Measurements from ENCODE around the gene ZFP64. TPM values are rescaled to one million over a fixed set of nuclear protein-coding genes. Genes with fewer than 3 reads are reported as not detected.

Gene ZFP64
- polyA plus RNA-seq, 1 experiment, result 29.0 TPM

DNA sequence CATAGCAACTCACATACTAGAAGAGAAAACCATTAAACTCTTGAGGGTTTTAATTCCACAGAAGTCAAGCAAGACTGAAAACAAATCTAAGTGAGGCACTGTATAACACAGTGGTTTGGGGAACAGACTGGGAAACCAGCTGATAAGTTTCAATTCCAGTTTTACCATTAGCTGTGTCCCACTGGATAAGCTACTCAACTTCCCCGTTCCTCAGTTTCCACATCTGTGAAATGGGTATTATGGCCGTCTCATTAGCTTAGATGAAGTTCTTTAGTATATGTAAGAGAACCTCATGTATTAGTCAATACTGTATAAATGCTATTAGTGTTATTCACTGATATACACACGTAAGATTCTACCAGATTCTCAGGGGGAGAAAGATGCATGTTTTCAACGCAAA lies 89.0 kb downstream of the ZFP64 start:
- POLR2A ChIA-PET, result no interaction called here
- Histone ChIP-seq H3K27me3 (ENCODE audit: control insufficient read depth, insufficient read depth, low read length) (no peaks in the 10 kb centered on the region), H3K36me3 (ENCODE audit: control insufficient read depth, insufficient read depth, low read length) (peaks cover 3% of the 10 kb centered on the region; the same call in 1 of the 2 replicates), H3K4me3 (ENCODE audit: low read depth, low read length) (no peak overlapping the region)
- TF ChIP-seq, protein P1, sequence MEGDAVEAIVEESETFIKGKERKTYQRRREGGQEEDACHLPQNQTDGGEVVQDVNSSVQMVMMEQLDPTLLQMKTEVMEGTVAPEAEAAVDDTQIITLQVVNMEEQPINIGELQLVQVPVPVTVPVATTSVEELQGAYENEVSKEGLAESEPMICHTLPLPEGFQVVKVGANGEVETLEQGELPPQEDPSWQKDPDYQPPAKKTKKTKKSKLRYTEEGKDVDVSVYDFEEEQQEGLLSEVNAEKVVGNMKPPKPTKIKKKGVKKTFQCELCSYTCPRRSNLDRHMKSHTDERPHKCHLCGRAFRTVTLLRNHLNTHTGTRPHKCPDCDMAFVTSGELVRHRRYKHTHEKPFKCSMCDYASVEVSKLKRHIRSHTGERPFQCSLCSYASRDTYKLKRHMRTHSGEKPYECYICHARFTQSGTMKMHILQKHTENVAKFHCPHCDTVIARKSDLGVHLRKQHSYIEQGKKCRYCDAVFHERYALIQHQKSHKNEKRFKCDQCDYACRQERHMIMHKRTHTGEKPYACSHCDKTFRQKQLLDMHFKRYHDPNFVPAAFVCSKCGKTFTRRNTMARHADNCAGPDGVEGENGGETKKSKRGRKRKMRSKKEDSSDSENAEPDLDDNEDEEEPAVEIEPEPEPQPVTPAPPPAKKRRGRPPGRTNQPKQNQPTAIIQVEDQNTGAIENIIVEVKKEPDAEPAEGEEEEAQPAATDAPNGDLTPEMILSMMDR (IDR thresholded peaks at IDR 0.05; ENCODE audit: insufficient read depth, low read depth, low read length), result no peak
- CTCF ChIA-PET, result interaction anchor here (0.5 to 1.2 kb wide), 4 partner anchors 19 to 1943 kb away, joined by 3 to 4 read pairs (median 3); no protein-coding TSS in a partner anchor
- no peak for DNase-seq (ENCODE audit: low read depth)

GRCh38 chr20:52102126-52102525 lies 89.5 kb downstream of the ZFP64 start:
- ChIA-PET POLR2A (no interaction called here), CTCF (interaction anchor here (0.6 to 1.1 kb wide), 3 partner anchors 19 to 302 kb away, joined by 3 read pairs; no protein-coding TSS in a partner anchor)
- DNase-seq (ENCODE audit: low read depth), result no peak
- TF ChIP-seq, protein P1 (IDR thresholded peaks at IDR 0.05; ENCODE audit: insufficient read depth, low read depth, low read length), result no peak
- Histone ChIP-seq H3K4me3 (ENCODE audit: low read depth, low read length) (no peak overlapping the region), H3K36me3 (ENCODE audit: control insufficient read depth, insufficient read depth, low read length) (peaks cover 3% of the 10 kb centered on the region; the same call in 1 of the 2 replicates), H3K27me3 (ENCODE audit: control insufficient read depth, insufficient read depth, low read length) (no peaks in the 10 kb centered on the region)
